DOHH2 (cell line): Measurements from ENCODE around the gene SMARCA2.

Experiments
- CTCF ChIP-seq: fragments of 200-600 bp; sonication (generic); IDR thresholded peaks from one replicate; pipeline ENCODE4 v1.5.1; 2014; ENCODE audit warnings: antibody characterized with exemption, mild to moderate bottlenecking, low read depth, low read length; ENCODE audit not compliant: poor library complexity, severe bottlenecking
- EZH2phosphoT487 ChIP-seq: fragments of 200-600 bp; sonication (generic); IDR thresholded peaks from 2 replicates; pipeline ENCODE4 v1.6.1; 2017; ENCODE audit warnings: borderline replicate concordance, mild to moderate bottlenecking, antibody characterized with exemption, low read length, moderate library complexity, mixed read lengths

- TF ChIP-seq CTCF: no peak
- TF ChIP-seq EZH2phosphoT487: no peak
Observed at GRCh38 chr9:2235623-2236022, 220.5 kb downstream of the SMARCA2 start.
